ENCODE results near the gene NOL4L.

Gene NOL4L

DNA sequence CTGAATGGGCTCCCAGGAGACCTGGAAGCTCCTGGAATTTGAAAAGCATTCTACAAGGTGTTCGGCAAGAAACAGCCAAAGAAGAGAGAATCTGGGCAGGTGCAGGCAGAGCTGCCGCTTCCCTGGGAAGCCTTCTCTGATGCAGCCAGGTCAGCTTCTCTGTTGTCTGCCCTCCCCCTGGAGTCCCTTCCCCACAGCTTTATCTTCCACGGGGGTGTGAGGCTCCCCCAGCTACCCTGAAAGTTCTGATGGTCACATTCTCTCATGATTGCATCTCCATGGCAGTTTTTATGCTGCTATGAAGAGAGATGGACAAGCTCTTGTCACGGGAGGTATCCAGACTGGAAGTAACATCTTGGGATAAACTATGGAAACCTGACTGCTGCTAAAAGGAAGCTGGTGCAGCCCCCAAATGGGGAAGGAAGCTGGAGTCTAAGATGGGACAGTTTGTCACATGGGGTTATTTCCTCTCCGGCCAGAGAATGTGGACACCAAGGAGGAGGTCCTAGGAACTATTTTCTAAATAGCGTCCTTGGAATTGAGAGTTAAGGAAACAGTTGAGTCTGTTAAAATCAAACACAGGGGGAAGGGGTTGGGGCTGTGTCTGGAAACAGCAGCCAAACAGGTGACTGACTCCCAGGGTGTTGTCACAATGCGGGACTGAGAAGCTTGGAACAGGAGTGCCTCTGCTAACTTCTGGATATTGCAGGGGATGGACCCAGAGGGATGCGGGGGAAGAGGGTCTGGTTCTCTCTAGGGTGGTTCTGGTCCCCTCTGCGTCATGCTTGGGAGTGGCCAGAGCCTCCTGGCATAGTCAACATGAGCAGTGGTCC lies 135.9 kb downstream of the NOL4L start:
- Histone ChIP-seq H3K4me3 (ENCODE audit: low read depth in 1 of 2, low read length in 2 of 2) (no peak overlapping the region), H3K9ac (ENCODE audit: low read length) (no peak overlapping the region), H3K27me3 (ENCODE audit: control insufficient read depth in 1 of 2, insufficient read depth in 2 of 2, low read length in 2 of 2) (no peaks in the 10 kb centered on the region), H3K4me1 (ENCODE audit: insufficient read depth, low read length) (peaks cover 34% of the 10 kb centered on the region), H3K27ac (ENCODE audit: low read depth, low read length) (peak overlapping the region; percentile 55), H3K9me3 (ENCODE audit: low read length) (no peaks in the 10 kb centered on the region), H3K36me3 (ENCODE audit: insufficient read depth, low read length) (peaks cover 66% of the 10 kb centered on the region)

- H3K9me3 ChIP-seq (ENCODE audit: low read length) = no peaks in the 10 kb centered on the region
- peak overlapping the region; percentile 55 for H3K27ac ChIP-seq (ENCODE audit: low read depth, low read length)
- H3K27me3 ChIP-seq (ENCODE audit: control insufficient read depth in 1 of 2, insufficient read depth in 2 of 2, low read length in 2 of 2) = no peaks in the 10 kb centered on the region
- H3K4me1 ChIP-seq (ENCODE audit: insufficient read depth, low read length) = peaks cover 34% of the 10 kb centered on the region
- peaks cover 65% of the 10 kb centered on the region for H3K36me3 ChIP-seq (ENCODE audit: insufficient read depth, low read length)
- H3K4me3 ChIP-seq (ENCODE audit: low read depth in 1 of 2, low read length in 2 of 2) = no peak overlapping the region
- H3K9ac ChIP-seq (ENCODE audit: low read length) = no peak overlapping the region
These were observed 136.7 kb downstream of the NOL4L start for GRCh38 chr20:32448306-32449056.

DNA sequence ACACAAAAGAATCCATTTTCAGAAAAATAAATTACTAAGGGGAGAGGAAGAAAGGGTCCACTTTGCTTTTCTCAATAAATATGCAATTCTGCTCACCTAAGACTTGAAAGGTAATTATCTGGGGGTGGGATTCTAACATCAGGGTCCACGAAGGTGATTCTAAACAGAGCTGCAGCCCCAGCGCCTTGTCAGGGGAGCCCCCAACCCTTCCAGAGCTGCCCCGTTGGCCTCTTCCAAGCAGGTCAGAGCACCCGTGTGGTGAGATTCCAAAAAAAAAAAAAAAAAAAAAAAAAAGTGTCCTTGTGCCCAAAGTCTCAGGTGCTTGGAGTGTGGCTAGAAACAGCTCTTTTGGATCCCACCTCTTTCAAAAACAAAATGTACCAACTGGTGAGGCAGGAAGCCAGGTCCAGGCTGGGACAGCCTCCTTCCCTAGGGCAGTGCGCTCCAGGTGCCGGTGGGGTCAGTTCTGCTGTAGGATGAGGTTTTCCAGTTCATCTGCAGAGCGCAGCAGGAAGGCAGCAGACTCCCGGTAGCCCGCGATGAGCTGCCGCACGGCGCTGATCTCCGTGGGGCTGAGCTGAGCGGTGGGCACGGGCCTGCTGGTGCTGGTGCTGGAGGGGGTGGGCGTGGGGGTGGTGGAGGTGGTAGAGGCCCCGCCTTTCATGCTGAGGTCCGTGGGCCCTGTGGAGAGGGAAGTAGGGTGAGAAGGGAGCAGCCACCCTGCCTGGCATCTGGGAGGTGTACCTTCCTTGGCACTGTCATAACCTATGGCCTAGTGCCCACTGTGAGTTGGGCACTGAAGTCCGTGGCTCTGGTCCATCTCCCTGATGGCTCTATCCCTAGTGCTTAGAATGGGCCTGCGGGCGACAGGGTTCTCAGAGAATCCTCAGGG lies 137.8 kb downstream of the NOL4L start:
- H3K9ac ChIP-seq (ENCODE audit: low read length) = no peak overlapping the region
- no peaks in the 10 kb centered on the region for H3K9me3 ChIP-seq (ENCODE audit: low read length)
- no peak overlapping the region for H3K4me3 ChIP-seq (ENCODE audit: low read depth in 1 of 2, low read length in 2 of 2)
- H3K27me3 ChIP-seq (ENCODE audit: control insufficient read depth in 1 of 2, insufficient read depth in 2 of 2, low read length in 2 of 2) = no peaks in the 10 kb centered on the region
- peak overlapping the region; percentile 55 for H3K27ac ChIP-seq (ENCODE audit: low read depth, low read length)
- H3K4me1 ChIP-seq (ENCODE audit: insufficient read depth, low read length) = peaks cover 34% of the 10 kb centered on the region
- H3K36me3 ChIP-seq (ENCODE audit: insufficient read depth, low read length) = peaks cover 54% of the 10 kb centered on the region

- H3K36me3 ChIP-seq (ENCODE audit: insufficient read depth, low read length) = peaks cover 49% of the 10 kb centered on the region
- H3K9ac ChIP-seq (ENCODE audit: low read length) = no peak overlapping the region
- no peak overlapping the region for H3K27ac ChIP-seq (ENCODE audit: low read depth, low read length)
- H3K4me3 ChIP-seq (ENCODE audit: low read depth in 1 of 2, low read length in 2 of 2) = no peak overlapping the region
- H3K4me1 ChIP-seq (ENCODE audit: insufficient read depth, low read length) = peaks cover 34% of the 10 kb centered on the region
- no peaks in the 10 kb centered on the region for H3K9me3 ChIP-seq (ENCODE audit: low read length)
- no peaks in the 10 kb centered on the region for H3K27me3 ChIP-seq (ENCODE audit: control insufficient read depth in 1 of 2, insufficient read depth in 2 of 2, low read length in 2 of 2)
These were observed 138.6 kb downstream of the NOL4L start for GRCh38 chr20:32446301-32447100.

GRCh38 chr20:32445539-32446273 lies 139.4 kb downstream of the NOL4L start:
- Histone ChIP-seq H3K4me1 (ENCODE audit: insufficient read depth, low read length) (peaks cover 34% of the 10 kb centered on the region), H3K27me3 (ENCODE audit: control insufficient read depth in 1 of 2, insufficient read depth in 2 of 2, low read length in 2 of 2) (no peaks in the 10 kb centered on the region), H3K9ac (ENCODE audit: low read length) (no peak overlapping the region), H3K36me3 (ENCODE audit: insufficient read depth, low read length) (peaks cover 46% of the 10 kb centered on the region), H3K27ac (ENCODE audit: low read depth, low read length) (no peak overlapping the region), H3K9me3 (ENCODE audit: low read length) (no peaks in the 10 kb centered on the region), H3K4me3 (ENCODE audit: low read depth in 1 of 2, low read length in 2 of 2) (no peak overlapping the region)

GRCh38 chr20:32444474-32445220 lies 140.5 kb downstream of the NOL4L start:
- no peak overlapping the region for H3K27ac ChIP-seq (ENCODE audit: low read depth, low read length)
- H3K36me3 ChIP-seq (ENCODE audit: insufficient read depth, low read length) = peaks cover 52% of the 10 kb centered on the region

GRCh38 chr20:32443386-32443974 lies 141.7 kb downstream of the NOL4L start:
- Histone ChIP-seq H3K27me3 (ENCODE audit: control insufficient read depth in 1 of 2, insufficient read depth in 2 of 2, low read length in 2 of 2) (no peaks in the 10 kb centered on the region), H3K9me3 (ENCODE audit: low read length) (no peaks in the 10 kb centered on the region), H3K9ac (ENCODE audit: low read length) (no peak overlapping the region), H3K36me3 (ENCODE audit: insufficient read depth, low read length) (peaks cover 61% of the 10 kb centered on the region), H3K4me1 (ENCODE audit: insufficient read depth, low read length) (peaks cover 23% of the 10 kb centered on the region), H3K27ac (ENCODE audit: low read depth, low read length) (no peak overlapping the region), H3K4me3 (ENCODE audit: low read depth in 1 of 2, low read length in 2 of 2) (no peak overlapping the region)

More at GRCh38 chr20:32444474-32445220, 140.5 kb downstream of the NOL4L start:
- no peaks in the 10 kb centered on the region for H3K9me3 ChIP-seq (ENCODE audit: low read length)
- no peak overlapping the region for H3K4me3 ChIP-seq (ENCODE audit: low read depth in 1 of 2, low read length in 2 of 2)
- H3K9ac ChIP-seq (ENCODE audit: low read length) = no peak overlapping the region
- H3K4me1 ChIP-seq (ENCODE audit: insufficient read depth, low read length) = peaks cover 34% of the 10 kb centered on the region
- H3K27me3 ChIP-seq (ENCODE audit: control insufficient read depth in 1 of 2, insufficient read depth in 2 of 2, low read length in 2 of 2) = no peaks in the 10 kb centered on the region

DNA sequence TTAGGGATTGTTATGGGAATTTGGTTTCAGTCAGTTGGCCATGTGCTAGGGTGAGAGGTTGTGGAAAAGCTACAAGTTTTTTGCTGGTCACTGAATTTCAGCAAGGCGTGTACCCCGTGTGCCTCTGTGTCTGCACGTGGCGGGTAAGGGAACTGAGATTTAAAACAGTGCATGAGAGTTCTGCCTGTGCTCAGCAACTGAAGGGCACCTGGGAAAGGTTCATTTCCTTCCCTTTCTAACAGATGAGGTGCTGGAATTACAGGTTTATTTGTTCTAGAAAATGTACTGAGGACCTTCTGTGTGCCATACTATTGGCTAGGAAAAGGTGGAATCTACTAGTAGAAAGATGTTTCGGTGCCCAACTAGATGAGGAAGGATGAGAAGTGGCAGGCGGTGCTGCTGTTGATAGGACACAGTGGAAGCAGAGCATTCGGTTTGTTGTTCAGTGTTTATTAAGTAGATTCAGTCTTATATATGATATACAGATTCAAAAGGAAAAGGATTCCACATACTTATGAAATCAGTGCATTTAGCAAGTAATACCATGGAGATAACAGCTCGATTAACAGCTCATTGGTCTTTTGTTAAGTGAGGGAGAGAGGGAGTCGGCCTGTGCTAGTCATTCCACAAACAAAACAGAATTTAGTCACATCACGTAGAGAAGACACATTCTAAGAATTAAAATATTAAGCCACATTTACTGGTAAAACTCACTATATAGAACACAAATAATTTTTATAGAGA lies 142.3 kb downstream of the NOL4L start:
- Histone ChIP-seq H3K9ac (ENCODE audit: low read length) (no peak overlapping the region), H3K36me3 (ENCODE audit: insufficient read depth, low read length) (peaks cover 61% of the 10 kb centered on the region), H3K4me1 (ENCODE audit: insufficient read depth, low read length) (peaks cover 16% of the 10 kb centered on the region), H3K27ac (ENCODE audit: low read depth, low read length) (no peak overlapping the region), H3K4me3 (ENCODE audit: low read depth in 1 of 2, low read length in 2 of 2) (no peak overlapping the region), H3K9me3 (ENCODE audit: low read length) (no peaks in the 10 kb centered on the region), H3K27me3 (ENCODE audit: control insufficient read depth in 1 of 2, insufficient read depth in 2 of 2, low read length in 2 of 2) (no peaks in the 10 kb centered on the region)

DNA sequence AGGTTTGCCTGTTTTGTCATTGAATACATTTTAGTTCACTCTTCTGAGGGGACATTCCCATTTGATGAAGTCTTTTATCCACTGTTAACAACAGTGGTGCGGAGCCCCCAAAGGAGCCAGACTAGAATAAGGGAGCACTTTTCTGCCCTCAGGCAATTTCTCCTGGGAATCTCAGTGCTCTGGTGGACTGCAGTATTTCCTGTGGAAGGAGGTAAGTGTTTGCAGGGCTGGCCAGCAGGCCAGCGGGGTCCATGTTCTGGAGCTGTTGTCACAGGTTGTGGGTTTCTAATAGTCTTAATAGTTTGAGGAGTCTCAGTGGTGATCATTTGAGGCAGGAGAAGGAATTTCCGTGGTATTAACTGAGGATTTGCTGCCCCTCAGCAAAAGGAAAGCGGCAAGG lies 143.5 kb downstream of the NOL4L start:
- Histone ChIP-seq H3K9me3 (ENCODE audit: low read length) (no peaks in the 10 kb centered on the region), H3K27me3 (ENCODE audit: control insufficient read depth in 1 of 2, insufficient read depth in 2 of 2, low read length in 2 of 2) (no peaks in the 10 kb centered on the region), H3K27ac (ENCODE audit: low read depth, low read length) (no peak overlapping the region), H3K4me1 (ENCODE audit: insufficient read depth, low read length) (peaks cover 9% of the 10 kb centered on the region), H3K9ac (ENCODE audit: low read length) (no peak overlapping the region), H3K4me3 (ENCODE audit: low read depth in 1 of 2, low read length in 2 of 2) (no peak overlapping the region), H3K36me3 (ENCODE audit: insufficient read depth, low read length) (peaks cover 67% of the 10 kb centered on the region)
